IMR-90 (cell line): ENCODE measurements around the gene KCTD12. TPM values are rescaled to one million over a fixed set of nuclear protein-coding genes. Genes with fewer than 3 reads are reported as not detected.

Experiments used
- ATAC-seq: fragments of 200-7000 bp; cut with Tn5 transposase; 2 replicates; pipeline ENCODE4 v1.9.1; 2020; ENCODE audit warnings: low read depth, mild to moderate bottlenecking, moderate library complexity
- BruUV-seq: library from RNA; stranded (reverse); fragments of 400-500 nt; replicated peaks from 2 replicates; lab custom pipeline; 2021; lab: Mats Ljungman, UMichigan
- CTCF ChIA-PET: fragments of 300-600 bp; formaldehyde crosslinking; extraction: SDS; loops from one replicate; lab custom pipeline; 2021; ENCODE audit warnings: antibody characterized with exemption; lab: Yijun Ruan, JAX
- POLR2A ChIA-PET: fragments of 300-600 bp; sonication (Branson Sonifier 250); formaldehyde crosslinking; loops from one replicate; lab custom pipeline; 2022; ENCODE audit warnings: antibody characterized with exemption; ENCODE audit not compliant: unreplicated experiment; lab: Charles Lee
- DNase-seq: peaks from one replicate; pipeline ENCODE4 v3.0.0; 2013
- H2AFZ ChIP-seq: replicated peaks from 2 replicates; pipeline ENCODE3; 2013; ENCODE audit warnings: low read length, mild to moderate bottlenecking; ENCODE audit not compliant: poor library complexity
- H2AK5ac ChIP-seq: 2 replicates; pipeline ENCODE4 v1.6.1; 2013; ENCODE audit warnings: low read depth, low read length, inconsistent platforms
- H2AK9ac ChIP-seq: replicated peaks from 2 replicates; pipeline ENCODE3; 2013; ENCODE audit warnings: mild to moderate bottlenecking, low read depth, low read length, moderate library complexity; ENCODE audit not compliant: poor library complexity
- H2BK120ac ChIP-seq: 2 replicates; pipeline ENCODE4 v1.6.1; 2013; ENCODE audit warnings: low read depth, low read length, inconsistent platforms
- H2BK15ac ChIP-seq: 3 replicates; pipeline ENCODE4 v1.6.1; 2013; ENCODE audit warnings: low read depth, low read length, inconsistent platforms
- H2BK20ac ChIP-seq: 2 replicates; pipeline ENCODE4 v1.6.1; 2013; ENCODE audit warnings: low read depth, mild to moderate bottlenecking, inconsistent platforms, low read length, moderate library complexity
- H2BK5ac ChIP-seq: 2 replicates; pipeline ENCODE4 v1.6.1; 2013; ENCODE audit warnings: mild to moderate bottlenecking, low read depth, low read length, inconsistent platforms; ENCODE audit not compliant: poor library complexity, severe bottlenecking
- H3K14ac ChIP-seq: replicated peaks from 2 replicates; pipeline ENCODE4 v1.6.1; 2013; ENCODE audit warnings: low read depth, low read length, inconsistent platforms
- H3K18ac ChIP-seq: 2 replicates; pipeline ENCODE4 v1.6.1; 2013; ENCODE audit warnings: low read depth, low read length, control low read depth
- H3K23ac ChIP-seq: 2 replicates; pipeline ENCODE4 v1.6.1; 2013; ENCODE audit warnings: low read depth, low read length, inconsistent platforms
- H3K27ac ChIP-seq: 2 replicates; pipeline ENCODE4 v1.5.1; 2013; ENCODE audit warnings: mild to moderate bottlenecking, control low read depth, low read length; ENCODE audit not compliant: insufficient read depth
- H3K27me3 ChIP-seq: 2 replicates; pipeline ENCODE4 v1.6.1; 2013; ENCODE audit warnings: low read length; ENCODE audit not compliant: control insufficient read depth, insufficient read depth
- H3K36me3 ChIP-seq: 2 replicates; pipeline ENCODE4 v1.6.1; 2013; ENCODE audit warnings: low read length, mixed read lengths; ENCODE audit not compliant: control insufficient read depth, insufficient read depth
- H3K4ac ChIP-seq: 2 replicates; pipeline ENCODE4 v1.6.1; 2013; ENCODE audit warnings: low read depth, low read length, inconsistent platforms
- H3K4me1 ChIP-seq: 2 replicates; pipeline ENCODE4 v1.6.1; 2013; ENCODE audit warnings: low read length, mixed read lengths; ENCODE audit not compliant: control insufficient read depth, insufficient read depth
- H3K4me2 ChIP-seq: 2 replicates; pipeline ENCODE4 v1.6.1; 2013; ENCODE audit warnings: low read depth, mild to moderate bottlenecking, control low read depth, low read length, moderate library complexity
- H3K4me3 ChIP-seq: 2 replicates; pipeline ENCODE4 v1.5.1; 2013; ENCODE audit warnings: low read depth, mild to moderate bottlenecking, control low read depth, low read length, moderate library complexity; ENCODE audit not compliant: insufficient read depth
- H3K56ac ChIP-seq: 2 replicates; pipeline ENCODE4 v1.6.1; 2013; ENCODE audit warnings: low read length, inconsistent platforms; ENCODE audit not compliant: insufficient read depth; ENCODE audit errors: extremely low read depth
- H3K79me1 ChIP-seq, 2 experiments: 2 replicates each; pipeline ENCODE4 v1.6.1; 2013; ENCODE audit warnings: low read length in 2 of 2, inconsistent platforms in 1 of 2, low read depth in 1 of 2
- H3K9ac ChIP-seq: 2 replicates; pipeline ENCODE4 v1.6.1; 2013; ENCODE audit warnings: low read depth, low read length, control low read depth
- H3K9me1 ChIP-seq: 2 replicates; pipeline ENCODE4 v1.6.1; 2013; ENCODE audit warnings: low read length, inconsistent platforms; ENCODE audit not compliant: insufficient read depth
- H3K9me3 ChIP-seq: 2 replicates; pipeline ENCODE4 v1.6.1; 2013; ENCODE audit warnings: low read length; ENCODE audit not compliant: control insufficient read depth, insufficient read depth
- H4K20me1 ChIP-seq: 2 replicates; pipeline ENCODE4 v1.6.1; 2013; ENCODE audit warnings: low read length, inconsistent platforms; ENCODE audit not compliant: insufficient read depth
- H4K5ac ChIP-seq: 2 replicates; pipeline ENCODE4 v1.6.1; 2013; ENCODE audit warnings: mild to moderate bottlenecking, low read depth, low read length, control low read depth
- H4K8ac ChIP-seq, 2 experiments: 2 replicates each; pipeline ENCODE4 v1.6.1; 2013; ENCODE audit warnings: low read depth in 2 of 2, low read length in 2 of 2, control low read depth in 1 of 2, inconsistent platforms in 1 of 2
- H4K91ac ChIP-seq: 2 replicates; pipeline ENCODE4 v1.6.1; 2013; ENCODE audit warnings: low read depth, low read length, inconsistent platforms; ENCODE audit not compliant: insufficient read depth
- CTCF ChIP-seq: conservative IDR thresholded peaks from 2 replicates; pipeline ENCODE4 v1.5.1; 2012; ENCODE audit warnings: mild to moderate bottlenecking, low read depth, low read length, improper control_type of control experiment
- MXI1 ChIP-seq: IDR thresholded peaks from 2 replicates; pipeline ENCODE4 v1.6.1; 2012; ENCODE audit warnings: low read depth, mild to moderate bottlenecking, low read length, moderate library complexity, borderline replicate concordance
- POLR2A ChIP-seq: IDR thresholded peaks from 2 replicates; pipeline ENCODE4 v1.6.1; 2012; ENCODE audit warnings: mild to moderate bottlenecking, low read depth, low read length
- WGBS, 2 experiments: methylation state at CpG; one replicate each; pipeline versions ENCODE4 v1.1.5 to v1.1.7; 2013; ENCODE audit warnings: missing lambda C conversion rate in 2 of 2; ENCODE audit not compliant: insufficient read length in 1 of 2; ENCODE audit errors: extremely low coverage in 2 of 2; 5-methylcytosine and 5-hydroxymethylcytosine counted together
- dilution Hi-C: fragments of 300-500 bp; cut with HindIII; formaldehyde crosslinking; loops from one replicate; pipeline ENCODE4 v1.14.3; 2018; ENCODE audit warnings: low sequenced_read_pairs; ENCODE audit not compliant: unreplicated experiment
- in situ Hi-C: fragments of 300-500 bp; cut with MboI; formaldehyde crosslinking; loops from 3 replicates; pipeline ENCODE4 v1.14.3; 2019; ENCODE audit warnings: low sequenced_read_pairs, inconsistent platforms, mixed read lengths
- intact Hi-C: fragments of 100-400 bp; cut with micrococcal nuclease; formaldehyde crosslinking; loops from 2 replicates; pipeline ENCODE4 v1.10.0; 2022
- polyA plus RNA-seq, 3 experiments: library from polyadenylated mRNA; depleted of rRNA; stranded (reverse); fragments of >200 nt; gene quantifications; 2 replicates each; pipeline ENCODE4 v1.2.3, GENCODE V29; 2012; ENCODE audit warnings: low replicate concordance in 1 of 3
- total RNA-seq: library from RNA; depleted of rRNA; stranded (reverse); fragments of >200 nt; gene quantifications from 2 replicates; pipeline ENCODE4 v1.2.3, GENCODE V29; 2012

Gene KCTD12
- total and polyA plus RNA-seq, 2 of the 4 experiments (the other 2 are of a cell fraction): 1.8 to 1.9 TPM

DNA sequence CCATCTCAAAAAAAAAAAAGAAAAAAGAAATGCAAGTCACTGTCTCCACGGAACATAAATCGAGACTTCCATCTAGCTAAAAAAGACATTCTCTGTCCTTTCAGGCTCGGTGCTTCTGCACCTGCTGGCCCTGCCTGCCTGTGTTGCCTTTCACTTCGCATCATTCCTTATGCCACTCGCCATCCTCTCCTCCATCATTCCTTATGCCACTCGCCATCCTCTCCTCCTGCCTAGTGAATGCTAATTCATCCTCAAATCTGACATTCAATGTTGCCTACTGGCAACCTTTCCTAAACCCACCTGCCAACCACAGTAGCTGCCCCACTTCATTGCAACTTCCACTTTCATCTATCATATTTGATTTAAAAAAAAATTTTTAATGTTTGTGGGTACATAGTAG, 36.7 kb downstream of the KCTD12 start:
- Histone ChIP-seq H4K8ac (no peak overlapping the region), H2BK5ac (no peak overlapping the region), H2BK20ac (no peak overlapping the region; the same call in 1 of the 2 replicates), H2BK15ac (no peak overlapping the region), H3K18ac (no peak overlapping the region), H2AFZ (no peak overlapping the region), H3K4ac (no peak overlapping the region; the same call in 1 of the 2 replicates), H3K36me3 (no peaks in the 10 kb centered on the region), H2AK5ac (no peak overlapping the region), H3K27ac (no peak overlapping the region), H2BK120ac (no peak overlapping the region), H3K79me1 (no peaks in the 10 kb centered on the region), H3K9ac (no peak overlapping the region), H3K27me3 (no peaks in the 10 kb centered on the region), H3K14ac (no peak overlapping the region), H4K91ac (no peak overlapping the region), H3K9me1 (no peaks in the 10 kb centered on the region; the same call in none of the 2 replicates), H3K4me1 (peaks cover 3% of the 10 kb centered on the region), H3K9me3 (no peaks in the 10 kb centered on the region), H3K4me3 (no peak overlapping the region), H3K56ac (no peak overlapping the region), H3K4me2 (no peak overlapping the region), H2AK9ac (peak overlapping the region; percentile 39), H3K23ac (no peak overlapping the region; the same call in 1 of the 2 replicates), H4K20me1 (no peaks in the 10 kb centered on the region), H4K5ac (no peak overlapping the region)
- BruUV-seq: no TSS peak
- in situ Hi-C loops (no loop called here), intact Hi-C loops (no loop called here), dilution Hi-C loops (no loop called here)
- no peak for ATAC-seq
- WGBS, 2 experiments: 88% methylated on average over 5 of the region's 6 CpGs; no CpG with 5 or more reads in 1 of the 2 experiments
- no peak for DNase-seq
- CTCF ChIA-PET: no interaction called here
- TF ChIP-seq MXI1 (no peak), POLR2A (no peak), CTCF (no peak)
- POLR2A ChIA-PET: no interaction called here
